T-cell (primary cell): ENCODE data around the gene GRK3. TPM values are rescaled to one million over a fixed set of nuclear protein-coding genes. Genes with fewer than 3 reads are reported as not detected.
"Not testable (repeated sequence)": the region's sequence is repeated elsewhere in the genome, so short reads cannot be mapped to it uniquely, and the experiment has no call there.

Experiments
- ATAC-seq, 4 experiments: fragments of 200-7000 bp in 3 of 4; fragments of 150-1000 bp in 1 of 4; cut with Tn5 transposase; replicated peaks in 1 of 4; 1 replicate in 3 of 4; 2 replicates in 1 of 4; pipeline ENCODE4 v1.10.0; 2021; ENCODE audit warnings: moderate library complexity in 3 of 4, mild to moderate bottlenecking in 2 of 4, moderate number of reproducible peaks in 1 of 4
- CTCF ChIA-PET, 2 donors: fragments of 300-600 bp; sonication (Branson Sonifier 250); formaldehyde crosslinking; loops; one replicate each; lab custom pipeline; 2022; ENCODE audit warnings: antibody characterized with exemption in 2 of 2; lab: Charles Lee
- POLR2A ChIA-PET, 2 donors: fragments of 300-600 bp; sonication (Branson Sonifier 250); formaldehyde crosslinking; loops; one replicate each; lab custom pipeline; 2022; ENCODE audit warnings: antibody characterized with exemption in 2 of 2; lab: Charles Lee
- DNase-seq, 35 experiments: peaks; one replicate each; pipeline versions ENCODE4 v3.0.0 to v3.0.0-alpha.2; 2013 to 2023
- H3K27ac ChIP-seq: one replicate; pipeline ENCODE4 v1.5.1; 2013; ENCODE audit warnings: low read length
- H3K27me3 ChIP-seq, 2 experiments: replicated peaks in 1 of 2; 1 replicate in 1 of 2; 2 replicates in 1 of 2; pipeline versions ENCODE4 v1.6.1 to v1.7.0; 2013; ENCODE audit warnings: low read length in 1 of 2, mixed read lengths in 1 of 2; ENCODE audit not compliant: control insufficient read depth in 2 of 2, insufficient read depth in 2 of 2; ENCODE audit errors: extremely low read depth in 1 of 2
- H3K36me3 ChIP-seq, 2 donors: 1 replicate in 1 of 2; 2 replicates in 1 of 2; pipeline versions ENCODE4 v1.6.1 to v1.7.0; 2013; ENCODE audit warnings: low read length in 1 of 2; ENCODE audit not compliant: control insufficient read depth in 2 of 2, insufficient read depth in 1 of 2; ENCODE audit errors: extremely low read depth in 1 of 2
- H3K4me1 ChIP-seq, 2 experiments: 1 replicate in 1 of 2; 2 replicates in 1 of 2; pipeline versions ENCODE4 v1.6.1 to v1.7.0; 2013; ENCODE audit warnings: low read length in 2 of 2, mixed read lengths in 1 of 2; ENCODE audit not compliant: insufficient read depth in 2 of 2, control insufficient read depth in 1 of 2; ENCODE audit errors: extremely low read depth in 1 of 2
- H3K4me3 ChIP-seq, 2 donors: 1 replicate in 1 of 2; 2 replicates in 1 of 2; pipeline versions ENCODE4 v1.5.1 to v1.7.0; 2013; ENCODE audit warnings: mild to moderate bottlenecking in 2 of 2, low read length in 1 of 2, moderate library complexity in 1 of 2; ENCODE audit not compliant: control insufficient read depth in 1 of 2; ENCODE audit errors: extremely low read depth in 1 of 2
- H3K9me3 ChIP-seq: 2 replicates; pipeline ENCODE4 v1.7.0; 2013
- H3K27ac Mint-ChIP-seq, 2 donors: one replicate each; pipeline ENCODE4 v1.8.0; 2020 to 2021; ENCODE audit warnings: mild to moderate bottlenecking in 2 of 2, mixed read lengths in 2 of 2
- H3K27me3 Mint-ChIP-seq, 2 donors: one replicate each; pipeline ENCODE4 v1.8.0; 2021 to 2022; ENCODE audit warnings: mixed read lengths in 2 of 2
- H3K36me3 Mint-ChIP-seq: one replicate; pipeline ENCODE4 v1.8.0; 2021; ENCODE audit warnings: mixed read lengths
- H3K4me1 Mint-ChIP-seq, 3 donors: one replicate each; pipeline ENCODE4 v1.8.0; 2020 to 2022; ENCODE audit warnings: mixed read lengths in 3 of 3, mild to moderate bottlenecking in 1 of 3
- H3K4me3 Mint-ChIP-seq, 3 donors: one replicate each; pipeline ENCODE4 v1.8.0; 2020 to 2022; ENCODE audit warnings: mild to moderate bottlenecking in 3 of 3, mixed read lengths in 3 of 3, moderate library complexity in 3 of 3
- H3K9me3 Mint-ChIP-seq, 3 donors: one replicate each; pipeline ENCODE4 v1.8.0; 2020 to 2022; ENCODE audit warnings: mixed read lengths in 3 of 3
- WGBS: methylation state at CpG from one replicate; pipeline ENCODE4 v1.1.5; 2013; ENCODE audit warnings: missing lambda C conversion rate; ENCODE audit not compliant: insufficient coverage; 5-methylcytosine and 5-hydroxymethylcytosine counted together
- total RNA-seq, 35 experiments: library from RNA in 6 of 35; stranded (reverse) in 6 of 35; fragments of 120-200 nt in 1 of 35; gene quantifications; one replicate each; pipeline versions ENCODE4 v1.2.1 to v1.2.4 and lab custom pipeline; 2013 to 2026

The GRK3 gene
- total RNA-seq, 5 donors from 2014 or later (not counting 1 experiment from before 2014, with no cell fraction given) = 1.4 to 7.0 (median 3.6) TPM

DNA sequence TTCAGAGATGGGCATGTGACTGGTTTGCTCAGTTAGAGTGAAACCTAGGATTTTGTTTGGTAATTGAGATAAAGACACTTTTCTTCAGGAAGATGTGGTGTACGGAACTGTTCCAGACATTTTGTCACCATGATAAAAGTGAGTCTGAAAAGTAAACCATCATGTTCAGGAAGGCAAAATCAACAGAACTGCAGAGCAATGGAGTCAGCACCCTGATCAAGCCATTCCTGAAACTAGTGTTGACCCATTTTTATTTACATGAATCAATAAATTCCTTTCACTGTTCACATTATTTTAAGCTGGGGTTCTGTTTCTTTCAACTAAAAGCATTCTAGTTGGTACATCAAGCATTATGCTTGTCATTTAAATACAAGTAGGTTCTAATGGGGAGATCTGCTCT lies 35.4 kb upstream of the GRK3 start:
- H3K27me3 ChIP-seq, H3K36me3 ChIP-seq, H3K4me1 ChIP-seq, CTCF ChIA-PET, ATAC-seq, H3K4me1 Mint-ChIP-seq, H3K27ac Mint-ChIP-seq, H3K4me3 Mint-ChIP-seq, H3K27ac ChIP-seq, POLR2A ChIA-PET, H3K4me3 ChIP-seq, H3K9me3 ChIP-seq, H3K36me3 Mint-ChIP-seq, DNase-seq: not testable (repeated sequence)
- Mint-ChIP-seq H3K9me3 (peaks cover 12 to 17% (median 13%) of the 10 kb centered on the region in 3 donors), H3K27me3 (peaks cover 3 to 11% of the 10 kb centered on the region in 2 donors)
- no CpG with 5 or more reads among the region's 1 CpG for WGBS

DNA sequence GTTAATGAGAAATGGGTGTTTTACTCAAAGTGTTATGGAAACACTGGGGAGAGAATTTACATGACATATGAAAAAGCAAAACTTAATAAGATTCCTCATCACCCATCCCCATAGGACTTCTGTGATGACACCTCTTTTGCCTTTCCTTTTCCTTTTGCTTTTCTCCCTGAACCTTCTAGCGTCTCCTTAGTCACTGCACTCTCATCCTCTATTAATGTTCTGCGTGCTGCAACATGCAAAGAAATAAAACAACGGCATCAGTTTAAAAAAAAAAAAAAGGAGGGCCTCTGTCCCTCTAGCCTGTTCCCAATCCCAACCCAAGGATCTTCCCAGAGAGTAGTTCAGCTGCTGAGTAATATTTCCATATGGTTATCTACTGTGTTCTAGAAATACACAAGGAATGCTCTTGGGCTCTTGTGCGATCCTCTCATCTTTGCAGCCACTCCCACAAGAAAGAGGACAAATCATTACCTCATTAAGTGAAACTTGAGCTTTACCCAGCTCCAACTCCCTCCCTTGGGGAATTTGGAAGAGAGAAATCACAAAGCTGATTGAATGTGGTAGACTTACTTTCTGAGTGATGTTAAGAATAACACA lies 34.8 kb upstream of the GRK3 start:
- H3K4me3 Mint-ChIP-seq, H3K27me3 ChIP-seq, DNase-seq, H3K4me3 ChIP-seq, H3K36me3 ChIP-seq, H3K27ac Mint-ChIP-seq, H3K9me3 ChIP-seq, H3K4me1 Mint-ChIP-seq, POLR2A ChIA-PET, H3K27ac ChIP-seq, CTCF ChIA-PET, ATAC-seq, H3K4me1 ChIP-seq, H3K36me3 Mint-ChIP-seq: not testable (repeated sequence)
- Mint-ChIP-seq H3K9me3 (peaks cover 9 to 12% (median 10%) of the 10 kb centered on the region in 3 donors), H3K27me3 (peaks cover 3 to 13% of the 10 kb centered on the region in 2 donors)
- 73% methylated on average over 1 of the region's 4 CpGs for WGBS

DNA sequence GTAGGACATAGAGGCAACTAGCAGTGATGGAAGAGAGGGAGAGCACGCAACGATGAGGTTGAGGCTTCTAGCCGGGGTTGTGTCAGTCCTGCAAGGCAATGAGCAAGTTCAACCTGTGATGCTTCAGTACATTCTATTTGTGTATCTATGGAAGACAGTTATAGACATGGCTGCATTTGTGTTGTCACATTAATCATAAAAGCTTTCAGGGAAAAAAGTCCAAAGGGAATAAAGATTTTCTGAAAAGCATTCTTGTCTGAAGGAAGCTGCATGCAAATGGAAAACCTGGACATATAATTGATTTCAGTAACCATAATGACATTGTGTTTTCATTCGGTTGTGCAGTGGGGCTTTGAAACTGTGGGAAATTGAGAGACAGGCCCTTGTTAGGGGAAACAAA lies 32.8 kb upstream of the GRK3 start:
- CTCF ChIA-PET, POLR2A ChIA-PET, DNase-seq, H3K36me3 Mint-ChIP-seq, H3K9me3 Mint-ChIP-seq, H3K27me3 ChIP-seq, H3K4me3 ChIP-seq, H3K4me1 ChIP-seq, H3K4me3 Mint-ChIP-seq, H3K4me1 Mint-ChIP-seq, H3K36me3 ChIP-seq, H3K27ac ChIP-seq, H3K27ac Mint-ChIP-seq, ATAC-seq, H3K9me3 ChIP-seq: not testable (repeated sequence)
- WGBS = no CpG with 5 or more reads among the region's 4 CpGs
- H3K27me3 Mint-ChIP-seq = peaks cover 0 to 18% of the 10 kb centered on the region in 2 donors

DNA sequence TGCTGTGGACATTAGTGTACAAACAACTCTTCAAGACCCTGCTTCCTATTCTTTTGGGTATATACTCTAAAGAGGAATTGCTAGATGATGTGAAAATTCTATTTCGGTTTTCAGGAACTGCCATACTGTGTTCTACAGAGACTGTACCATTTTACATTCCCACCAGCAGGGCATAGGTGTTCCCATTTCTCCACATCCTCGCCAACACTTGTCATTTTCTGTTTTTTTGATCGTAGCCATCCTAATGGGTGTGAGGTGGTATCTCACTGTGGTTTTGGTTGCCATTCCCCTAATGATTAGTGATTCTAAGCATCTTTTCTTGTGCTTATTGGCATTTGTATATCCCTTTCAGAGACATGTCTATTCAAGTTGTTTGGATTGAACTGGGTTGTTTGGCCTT lies 29.8 kb upstream of the GRK3 start:
- Histone ChIP-seq H3K4me1 (no peaks in the 10 kb centered on the region), H3K4me3 (no peak overlapping the region), H3K36me3 (no peaks in the 10 kb centered on the region), H3K27me3 (peaks cover 0 to 2% of the 10 kb centered on the region in 2 experiments), H3K27ac (no peak overlapping the region), H3K9me3 (no peaks in the 10 kb centered on the region)
- Mint-ChIP-seq H3K4me3 (no peak overlapping the region), H3K36me3 (peaks cover 3% of the 10 kb centered on the region), H3K4me1 (no peaks in the 10 kb centered on the region), H3K27ac (no peak overlapping the region), H3K9me3 (no peaks in the 10 kb centered on the region), H3K27me3 (peaks cover 0 to 10% of the 10 kb centered on the region in 2 donors)
- CTCF ChIA-PET = no interaction called here
- ATAC-seq = no peak
- WGBS = no CpG with 5 or more reads among the region's 3 CpGs
- DNase-seq = no peak
- POLR2A ChIA-PET = no interaction called here

DNA sequence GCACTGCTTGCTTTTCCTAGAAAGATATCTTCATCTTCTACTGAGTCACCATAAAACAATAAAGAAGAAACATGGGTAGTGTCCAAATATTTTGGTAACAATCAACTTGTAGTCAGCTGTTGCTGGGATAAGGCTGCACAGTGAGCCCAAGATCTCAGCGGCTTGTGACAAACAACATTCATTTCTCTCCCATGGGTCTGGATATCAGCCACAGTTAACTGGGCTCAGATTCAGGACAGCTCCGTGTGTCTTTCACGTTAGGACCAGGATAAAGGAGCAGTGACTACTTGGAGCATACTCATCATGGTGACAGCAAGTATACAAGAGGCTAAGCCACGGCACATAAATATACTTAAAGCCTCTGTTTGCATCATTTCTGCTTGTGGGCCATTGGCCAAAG lies 27.9 kb upstream of the GRK3 start:
- Mint-ChIP-seq H3K9me3 (peaks cover 0 to 3% (median 0%) of the 10 kb centered on the region in 3 donors), H3K27me3 (peaks cover 0 to 7% of the 10 kb centered on the region in 2 donors), H3K4me3 (no peak overlapping the region), H3K27ac (no peak overlapping the region), H3K4me1 (no peaks in the 10 kb centered on the region), H3K36me3 (peaks cover 3% of the 10 kb centered on the region)
- ChIA-PET POLR2A (no interaction called here), CTCF (no interaction called here)
- Histone ChIP-seq H3K27ac (no peak overlapping the region), H3K36me3 (no peaks in the 10 kb centered on the region), H3K27me3 (peaks cover 0 to 2% of the 10 kb centered on the region in 2 experiments), H3K4me3 (no peak overlapping the region), H3K9me3 (no peaks in the 10 kb centered on the region), H3K4me1 (no peaks in the 10 kb centered on the region)
- 80% methylated on average over 3 of the region's 4 CpGs for WGBS
- no peak for ATAC-seq
- DNase-seq = no peak

DNA sequence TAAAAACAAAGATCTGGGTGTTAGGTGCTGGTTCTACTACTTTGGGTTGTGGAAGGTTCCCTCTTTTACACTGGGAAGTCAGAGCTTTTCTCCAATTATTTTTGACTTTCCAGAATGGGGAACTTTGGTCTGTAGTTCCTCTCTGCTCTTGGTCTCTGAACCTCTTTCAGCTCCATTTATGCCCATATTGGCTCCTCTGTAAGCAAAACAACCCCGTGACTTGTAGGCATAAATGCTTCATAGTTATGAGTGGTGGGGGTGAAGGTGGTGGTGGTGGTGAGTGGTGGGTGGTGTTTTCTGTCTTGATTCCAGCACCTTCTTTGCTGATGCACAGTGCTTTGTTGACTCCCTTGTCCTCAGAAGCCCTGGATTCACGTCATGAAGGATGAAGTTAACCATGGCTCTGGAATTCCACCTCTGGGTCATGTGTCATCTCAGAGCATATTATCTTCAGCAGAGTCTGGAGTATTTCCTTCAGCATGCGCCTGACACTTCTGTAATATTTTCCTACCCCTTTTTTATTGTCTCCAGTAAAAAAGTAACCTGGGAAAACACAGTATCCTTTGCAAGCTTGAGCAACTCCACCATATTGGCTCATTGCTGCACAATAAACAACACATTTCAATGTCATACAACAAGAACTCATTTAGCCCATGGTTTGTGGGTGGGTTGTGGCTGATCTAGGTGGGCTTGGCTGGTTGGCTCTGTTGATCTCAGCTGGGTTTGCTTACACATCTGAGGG lies 24.1 kb upstream of the GRK3 start:
- H3K36me3 Mint-ChIP-seq = peaks cover 1% of the 10 kb centered on the region
- Histone ChIP-seq H3K36me3 (no peaks in the 10 kb centered on the region), H3K27me3 (peaks cover 0 to 5% of the 10 kb centered on the region in 2 experiments), H3K4me3 (no peak overlapping the region), H3K27ac (no peak overlapping the region), H3K9me3 (no peaks in the 10 kb centered on the region), H3K4me1 (no peaks in the 10 kb centered on the region)
- CTCF ChIA-PET = no interaction called here
- no peak overlapping the region for H3K27ac Mint-ChIP-seq
- WGBS = 69% methylated on average over 3 of the region's 3 CpGs
- POLR2A ChIA-PET = no interaction called here
- H3K9me3 Mint-ChIP-seq = peaks cover 0 to 3% (median 0%) of the 10 kb centered on the region in 3 donors
- peaks cover 0 to 2% of the 10 kb centered on the region in 2 donors for H3K27me3 Mint-ChIP-seq
- ATAC-seq (no peak), DNase-seq (no peak)
- H3K4me3 Mint-ChIP-seq = no peak overlapping the region
- no peaks in the 10 kb centered on the region for H3K4me1 Mint-ChIP-seq
